OCI-LY1 (cell line): ENCODE data around the gene LOC128125822.

Experiments used
- CTCF ChIP-seq: fragments of 200-600 bp; sonication (generic), shearing (Covaris generic); IDR thresholded peaks from 2 replicates; pipeline ENCODE4 v1.5.1; 2017; ENCODE audit warnings: mild to moderate bottlenecking, antibody characterized with exemption, low read length, moderate library complexity, mixed read lengths
- EZH2 ChIP-seq: fragments of 200-600 bp; sonication (generic), shearing (Covaris generic); IDR thresholded peaks from 2 replicates; pipeline ENCODE4 v1.8.0; 2017; ENCODE audit warnings: borderline replicate concordance, mixed run types, mild to moderate bottlenecking, antibody characterized with exemption, low read length, moderate library complexity, mixed read lengths

GRCh38 chr6:63523630-63524029 lies 48.6 kb upstream of the LOC128125822 start:
- TF ChIP-seq CTCF = no peak
- no peak for TF ChIP-seq EZH2
